ENCODE measurements around the gene GPR21.

DNA sequence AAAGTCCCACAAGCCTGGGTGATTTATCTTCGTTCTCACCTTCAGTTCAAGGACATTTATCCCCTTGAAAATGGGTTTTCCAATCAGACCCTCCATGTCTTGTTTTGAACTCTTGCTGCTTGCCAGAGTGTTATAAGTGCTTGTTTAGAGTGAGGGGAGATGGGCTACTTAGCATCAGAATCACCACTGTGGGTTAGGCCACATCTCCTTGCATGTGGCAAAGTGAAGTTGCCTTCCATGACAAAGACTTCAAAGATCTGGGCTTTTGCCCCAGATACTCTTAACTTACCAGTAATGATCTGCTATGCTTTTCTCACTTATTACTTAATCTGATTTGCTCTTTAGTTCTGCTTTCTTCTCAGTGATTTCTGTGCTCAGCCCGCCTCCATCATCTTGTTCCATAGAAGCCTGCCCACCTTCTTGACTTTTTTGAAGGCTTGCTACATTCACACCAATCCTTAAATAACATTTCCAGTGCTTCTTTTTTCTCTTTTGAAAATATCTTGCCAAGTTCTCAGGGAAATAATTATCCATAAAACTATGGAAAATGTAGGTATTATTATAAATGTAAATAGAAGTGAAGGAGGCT is 39.0 kb downstream of the GPR21 start:
- TF ChIP-seq, protein P1, sequence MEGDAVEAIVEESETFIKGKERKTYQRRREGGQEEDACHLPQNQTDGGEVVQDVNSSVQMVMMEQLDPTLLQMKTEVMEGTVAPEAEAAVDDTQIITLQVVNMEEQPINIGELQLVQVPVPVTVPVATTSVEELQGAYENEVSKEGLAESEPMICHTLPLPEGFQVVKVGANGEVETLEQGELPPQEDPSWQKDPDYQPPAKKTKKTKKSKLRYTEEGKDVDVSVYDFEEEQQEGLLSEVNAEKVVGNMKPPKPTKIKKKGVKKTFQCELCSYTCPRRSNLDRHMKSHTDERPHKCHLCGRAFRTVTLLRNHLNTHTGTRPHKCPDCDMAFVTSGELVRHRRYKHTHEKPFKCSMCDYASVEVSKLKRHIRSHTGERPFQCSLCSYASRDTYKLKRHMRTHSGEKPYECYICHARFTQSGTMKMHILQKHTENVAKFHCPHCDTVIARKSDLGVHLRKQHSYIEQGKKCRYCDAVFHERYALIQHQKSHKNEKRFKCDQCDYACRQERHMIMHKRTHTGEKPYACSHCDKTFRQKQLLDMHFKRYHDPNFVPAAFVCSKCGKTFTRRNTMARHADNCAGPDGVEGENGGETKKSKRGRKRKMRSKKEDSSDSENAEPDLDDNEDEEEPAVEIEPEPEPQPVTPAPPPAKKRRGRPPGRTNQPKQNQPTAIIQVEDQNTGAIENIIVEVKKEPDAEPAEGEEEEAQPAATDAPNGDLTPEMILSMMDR (conservative IDR thresholded peaks at IDR 0.05), result no peak
- no peak for TF ChIP-seq EZH2 (IDR thresholded peaks at IDR 0.05; ENCODE audit: low read depth)

Measured in PC-9 (cell line).